GM12878 (cell line): ENCODE measurements around the gene TMPRSS3. TPM values are rescaled to one million over a fixed set of nuclear protein-coding genes. Genes with fewer than 3 reads are reported as not detected.
A peak's percentile ranks its signal among the peaks of the same experiment; 100 is the strongest.

Source experiments
- ATAC-seq: fragments of 200-7000 bp; cut with Tn5 transposase; 3 replicates; pipeline ENCODE4 v1.9.1; 2020; ENCODE audit warnings: mild to moderate bottlenecking, moderate library complexity
- BruUV-seq: library from RNA; stranded (reverse); fragments of 400-500 nt; replicated peaks from 2 replicates; lab custom pipeline; 2021; lab: Mats Ljungman, UMichigan
- CTCF ChIA-PET: fragments of 300-600 bp; sonication (Branson Sonifier 250); formaldehyde crosslinking; extraction: SDS; loops from one replicate; lab custom pipeline; 2021; ENCODE audit warnings: inconsistent platforms; lab: Yijun Ruan, JAX
- POLR2A ChIA-PET: fragments of 350-600 bp; formaldehyde crosslinking; extraction: SDS; loops from one replicate; lab custom pipeline; 2021; ENCODE audit warnings: inconsistent platforms; lab: Charles Lee
- RAD21 ChIA-PET: fragments of 300-600 bp; sonication (Branson Sonifier 250); formaldehyde crosslinking; loops from one replicate; lab custom pipeline; 2023; ENCODE audit warnings: antibody characterized with exemption; ENCODE audit not compliant: unreplicated experiment; lab: Charles Lee
- SMC1A ChIA-PET: fragments of 300-600 bp; sonication (Branson Sonifier 250); formaldehyde crosslinking; loops from one replicate; lab custom pipeline; 2023; ENCODE audit not compliant: unreplicated experiment, uncharacterized antibody; lab: Charles Lee
- DNase-seq: peaks from one replicate; pipeline ENCODE4 v3.0.0-alpha.2; 2011; ENCODE audit warnings: low read depth, low spot score
- FAIRE-seq: peaks from 3 replicates; lab custom pipeline; 2011; peaks lifted over from hg19 to GRCh38; lab: Jason Lieb, UNC
- H2AFZ ChIP-seq: 2 replicates; pipeline ENCODE4 v1.6.0; 2011; ENCODE audit warnings: low read depth, low read length, control low read depth; ENCODE audit not compliant: control insufficient read depth
- H3K27ac ChIP-seq: 2 replicates; pipeline ENCODE4 v1.5.1; 2011; ENCODE audit warnings: control low read depth; ENCODE audit not compliant: control insufficient read depth, insufficient read depth
- H3K27me3 ChIP-seq, 2 experiments: replicated peaks in 1 of 2; 2 replicates each; pipeline versions ENCODE4 v1.6.0 to v1.6.1; 2011; ENCODE audit warnings: low read length in 1 of 2; ENCODE audit not compliant: control insufficient read depth in 2 of 2, insufficient read depth in 2 of 2
- H3K36me3 ChIP-seq, 2 experiments: 2 replicates each; pipeline ENCODE4 v1.5.1; 2011; ENCODE audit warnings: low read length in 1 of 2; ENCODE audit not compliant: control insufficient read depth in 2 of 2, insufficient read depth in 2 of 2
- H3K4me1 ChIP-seq: 2 replicates; pipeline ENCODE4 v1.6.1; 2011; ENCODE audit warnings: mild to moderate bottlenecking, low read length, moderate library complexity, mixed read lengths; ENCODE audit not compliant: control insufficient read depth, insufficient read depth
- H3K4me2 ChIP-seq: 2 replicates; pipeline ENCODE4 v1.6.0; 2011; ENCODE audit warnings: control low read depth; ENCODE audit not compliant: control insufficient read depth, insufficient read depth
- H3K4me3 ChIP-seq: fragments of 200-600 bp; sonication (generic); 2 replicates; pipeline ENCODE4 v1.5.1; 2016
- H3K79me2 ChIP-seq: 2 replicates; pipeline ENCODE4 v1.6.0; 2011; ENCODE audit warnings: low read length; ENCODE audit not compliant: control insufficient read depth, insufficient read depth
- H3K9ac ChIP-seq: 2 replicates; pipeline ENCODE4 v1.8.0; 2011; ENCODE audit warnings: low read length, control low read depth, mixed read lengths; ENCODE audit not compliant: control insufficient read depth, insufficient read depth
- H3K9me3 ChIP-seq: replicated peaks from 3 replicates; pipeline ENCODE4 v1.5.1; 2011; ENCODE audit warnings: mild to moderate bottlenecking, low read length; ENCODE audit not compliant: control insufficient read depth, insufficient read depth
- H4K20me1 ChIP-seq: 2 replicates; pipeline ENCODE4 v1.6.0; 2011; ENCODE audit not compliant: control insufficient read depth, insufficient read depth
- CREB1 ChIP-seq: IDR thresholded peaks from 2 replicates; pipeline ENCODE4 v1.6.1; 2012; ENCODE audit warnings: low read depth, mild to moderate bottlenecking, inconsistent platforms
- EZH2 ChIP-seq: IDR thresholded peaks from 2 replicates; pipeline ENCODE4 v1.6.1; 2012; ENCODE audit warnings: low read depth, mild to moderate bottlenecking, control low read depth, inconsistent platforms, low read length, borderline replicate concordance; ENCODE audit not compliant: control insufficient read depth
- KDM1A ChIP-seq: fragments of 200-600 bp; sonication (generic); IDR thresholded peaks from 2 replicates; pipeline ENCODE4 v1.6.1; 2016; ENCODE audit warnings: borderline replicate concordance
- MYB ChIP-seq: fragments of 150-350 bp; IDR thresholded peaks from 2 replicates; pipeline ENCODE4 v1.6.1; 2014; ENCODE audit warnings: mild to moderate bottlenecking, low read depth, low read length, borderline replicate concordance
- POLR2AphosphoS2 ChIP-seq: IDR thresholded peaks from 2 replicates; pipeline ENCODE4 v1.6.1; 2011; ENCODE audit warnings: low read depth, mild to moderate bottlenecking, low read length, improper control_type of control experiment, moderate library complexity
- SMAD1 ChIP-seq: fragments of 450-650 bp; IDR thresholded peaks from 2 replicates; pipeline ENCODE4 v1.6.1; 2018; ENCODE audit warnings: mild to moderate bottlenecking, low read depth; ENCODE audit not compliant: partially characterized antibody
- SMARCA5 ChIP-seq: fragments of 450-650 bp; IDR thresholded peaks from 2 replicates; pipeline ENCODE4 v1.6.1; 2017; ENCODE audit warnings: mild to moderate bottlenecking
- TARDBP ChIP-seq: IDR thresholded peaks from 2 replicates; pipeline ENCODE4 v1.6.1; 2016; ENCODE audit warnings: borderline replicate concordance
- TBL1XR1 ChIP-seq: IDR thresholded peaks from 2 replicates; pipeline ENCODE4 v1.6.1; 2012; ENCODE audit warnings: low read depth, low read length, improper control_type of control experiment
- TCF3 ChIP-seq: IDR thresholded peaks from 2 replicates; pipeline ENCODE4 v1.6.1; 2012; ENCODE audit warnings: low read depth, mild to moderate bottlenecking, low read length, borderline replicate concordance; ENCODE audit not compliant: insufficient read depth
- YY1 ChIP-seq: IDR thresholded peaks from 2 replicates; pipeline ENCODE4 v1.6.1; 2011; ENCODE audit warnings: low read depth, mild to moderate bottlenecking, low read length
- WGBS: methylation state at CpG from one replicate; pipeline ENCODE4 v1.1.6; 2016; ENCODE audit warnings: low lambda C conversion rate; ENCODE audit not compliant: insufficient replicate concordance, insufficient coverage; ENCODE audit errors: missing lambda C conversion rate; 5-methylcytosine and 5-hydroxymethylcytosine counted together
- in situ Hi-C: fragments of 300-500 bp; cut with MboI; formaldehyde crosslinking; loops from 9 replicates; pipeline ENCODE4 v1.14.3; 2018; ENCODE audit warnings: mixed read lengths
- intact Hi-C: fragments of 100-400 bp; cut with micrococcal nuclease; formaldehyde crosslinking; loops from one replicate; pipeline ENCODE4 v1.14.2; 2022; ENCODE audit not compliant: unreplicated experiment
- polyA plus RNA-seq, 11 experiments: library from polyadenylated mRNA; depleted of rRNA in 4 of 11; unstranded in 6 of 11; stranded (reverse) in 5 of 11; fragments of >200 nt; fragmentation: Nextera tagmentation in 4 of 11; fragmentation: Illumina TruSeq in 1 of 11; extraction: Ambion mirVana in 4 of 11; extraction: Trizol in 1 of 11; gene quantifications; 1 replicate in 1 of 11; 2 replicates in 10 of 11; pipeline versions ENCODE4 v1.2.1 to v1.2.3, GENCODE V29; 2011 to 2016; ENCODE audit warnings: inconsistent platforms in 2 of 11, missing spikeins in 2 of 11, low read depth in 1 of 11
- total RNA-seq, 4 experiments: library from RNA; depleted of rRNA in 3 of 4; stranded (reverse); fragments of >200 nt in 3 of 4; fragmentation: Illumina TruSeq in 1 of 4; extraction: Trizol in 1 of 4; gene quantifications; 2 replicates each; pipeline versions ENCODE4 v1.2.1 to v1.2.3, GENCODE V29; 2013 to 2021
- TF ChIP-seq, protein P1 (sequence below): IDR thresholded peaks from 2 replicates; pipeline ENCODE4 v1.6.1; 2011; ENCODE audit warnings: low read depth, low read length, improper control_type of control experiment, borderline replicate concordance
- TF ChIP-seq, protein P2 (sequence below): IDR thresholded peaks from 2 replicates; pipeline ENCODE4 v1.6.1; 2012; ENCODE audit warnings: low read depth, low read length, improper control_type of control experiment

Gene TMPRSS3
- total and polyA plus RNA-seq, 10 of the 15 experiments (the other 5 are each of a cell fraction or from before 2014, with no cell fraction given): 0.51 to 1.5 (median 0.82) TPM; not detected in 1

DNA sequence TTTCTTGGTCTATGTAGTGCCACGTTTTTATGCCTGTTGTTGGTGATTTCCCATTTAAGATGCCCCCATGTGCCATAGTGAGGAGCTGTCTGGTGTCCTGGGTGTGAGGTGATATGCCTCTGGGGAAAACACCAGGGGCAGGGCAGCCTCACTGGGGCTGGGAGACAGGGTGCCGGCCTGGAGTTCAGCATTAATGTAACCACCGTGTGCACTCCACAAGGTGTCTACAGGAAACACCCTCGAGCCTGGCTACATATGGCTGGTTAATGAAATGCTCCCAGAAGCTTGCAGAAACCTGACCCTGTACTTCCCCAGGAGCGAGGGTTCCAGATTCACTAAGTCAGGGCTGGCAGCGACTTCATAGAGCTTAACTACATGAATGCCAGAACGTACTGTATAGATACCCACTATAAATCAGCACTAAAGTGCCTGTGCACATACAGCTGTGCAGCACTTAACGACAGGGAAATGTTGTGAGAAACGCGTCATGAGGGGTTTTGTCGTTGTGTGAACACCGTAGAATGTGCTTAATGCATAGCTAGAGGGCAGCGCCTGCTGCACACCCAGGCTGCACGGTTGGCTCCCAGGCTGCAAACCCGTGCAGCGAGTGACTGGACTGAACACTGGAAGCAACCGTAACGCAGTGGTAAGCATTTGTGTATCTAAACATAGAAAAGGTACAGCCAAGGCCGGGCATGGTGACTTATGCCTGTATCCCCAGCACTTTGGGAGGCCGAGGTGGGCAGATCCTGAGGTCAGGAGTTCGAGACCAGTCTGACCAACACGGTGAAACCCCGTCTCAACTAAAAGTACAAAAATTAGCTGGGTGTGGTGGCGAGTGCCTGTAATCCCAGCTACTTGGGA is 55.4 kb downstream of the TMPRSS3 start:
- FAIRE-seq (no peak), DNase-seq (no peak), ATAC-seq (peak; percentile 59)
- RAD21 ChIA-PET: interaction anchor here (0.8 to 2.6 kb wide), 4 partner anchors 53 to 197 kb away, joined by 3 to 13 read pairs (median 6); no protein-coding TSS in a partner anchor
- Histone ChIP-seq H3K4me2 (no peak overlapping the region), H3K27ac (no peak overlapping the region), H3K27me3 (no peaks in the 10 kb centered on the region), H3K4me1 (peaks cover 13% of the 10 kb centered on the region), H3K4me3 (no peak overlapping the region), H2AFZ (no peak overlapping the region), H3K9ac (no peak overlapping the region), H3K36me3 (no peaks in the 10 kb centered on the region), H3K9me3 (no peaks in the 10 kb centered on the region), H3K79me2 (no peaks in the 10 kb centered on the region), H4K20me1 (no peaks in the 10 kb centered on the region)
- in situ Hi-C loops: no loop called here
- intact Hi-C loops: no loop called here
- CTCF ChIA-PET: interaction anchor here (1.1 to 2.7 kb wide), 3 partner anchors 30 to 197 kb away, joined by 3 to 12 read pairs (median 5); no protein-coding TSS in a partner anchor
- POLR2A ChIA-PET: no interaction called here
- no TSS peak for BruUV-seq
- SMC1A ChIA-PET: interaction anchor here (0.6 to 6.7 kb wide), 5 partner anchors 9 to 195 kb away, joined by 3 to 41 read pairs (median 4); no protein-coding TSS in a partner anchor
- WGBS: 69% methylated on average over 24 of the region's 24 CpGs
- TF ChIP-seq POLR2AphosphoS2: no peak
- no peak for TF ChIP-seq KDM1A
- no peak for TF ChIP-seq TBL1XR1
- TF ChIP-seq YY1: no peak
- TF ChIP-seq, protein P1, sequence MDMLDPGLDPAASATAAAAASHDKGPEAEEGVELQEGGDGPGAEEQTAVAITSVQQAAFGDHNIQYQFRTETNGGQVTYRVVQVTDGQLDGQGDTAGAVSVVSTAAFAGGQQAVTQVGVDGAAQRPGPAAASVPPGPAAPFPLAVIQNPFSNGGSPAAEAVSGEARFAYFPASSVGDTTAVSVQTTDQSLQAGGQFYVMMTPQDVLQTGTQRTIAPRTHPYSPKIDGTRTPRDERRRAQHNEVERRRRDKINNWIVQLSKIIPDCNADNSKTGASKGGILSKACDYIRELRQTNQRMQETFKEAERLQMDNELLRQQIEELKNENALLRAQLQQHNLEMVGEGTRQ: no peak
- TF ChIP-seq MYB: no peak
- no peak for TF ChIP-seq TARDBP
- TF ChIP-seq SMARCA5: no peak
- no peak for TF ChIP-seq TCF3
- no peak for TF ChIP-seq SMAD1
- TF ChIP-seq, protein P2, sequence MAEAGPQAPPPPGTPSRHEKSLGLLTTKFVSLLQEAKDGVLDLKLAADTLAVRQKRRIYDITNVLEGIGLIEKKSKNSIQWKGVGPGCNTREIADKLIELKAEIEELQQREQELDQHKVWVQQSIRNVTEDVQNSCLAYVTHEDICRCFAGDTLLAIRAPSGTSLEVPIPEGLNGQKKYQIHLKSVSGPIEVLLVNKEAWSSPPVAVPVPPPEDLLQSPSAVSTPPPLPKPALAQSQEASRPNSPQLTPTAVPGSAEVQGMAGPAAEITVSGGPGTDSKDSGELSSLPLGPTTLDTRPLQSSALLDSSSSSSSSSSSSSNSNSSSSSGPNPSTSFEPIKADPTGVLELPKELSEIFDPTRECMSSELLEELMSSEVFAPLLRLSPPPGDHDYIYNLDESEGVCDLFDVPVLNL: no peak
- no peak for TF ChIP-seq EZH2
- no peak for TF ChIP-seq CREB1
